Measurements from ENCODE around the gene PDLIM5.
A peak's percentile ranks its signal among the peaks of the same experiment; 100 is the strongest.

Gene PDLIM5

DNA sequence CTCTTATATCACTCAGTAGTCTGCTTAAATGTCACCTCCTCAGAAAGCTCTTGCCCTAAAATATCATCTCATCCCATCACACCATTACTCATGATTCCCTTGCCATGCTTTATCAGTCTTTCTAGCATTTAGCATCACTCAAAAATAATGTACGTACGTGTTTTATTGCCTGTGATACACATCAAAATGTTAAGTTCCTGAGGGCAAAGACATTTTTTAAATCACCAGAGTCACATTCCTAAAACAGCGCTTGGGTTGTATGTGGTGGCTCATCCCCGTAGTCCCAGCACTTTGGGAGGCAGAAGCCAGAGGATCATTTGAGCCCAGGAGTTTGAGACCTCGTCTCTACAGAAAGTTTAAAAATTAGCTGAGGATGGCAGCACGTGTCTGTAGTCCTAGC lies 21.3 kb upstream of the PDLIM5 start:
- no peak for DNase-seq

DNA sequence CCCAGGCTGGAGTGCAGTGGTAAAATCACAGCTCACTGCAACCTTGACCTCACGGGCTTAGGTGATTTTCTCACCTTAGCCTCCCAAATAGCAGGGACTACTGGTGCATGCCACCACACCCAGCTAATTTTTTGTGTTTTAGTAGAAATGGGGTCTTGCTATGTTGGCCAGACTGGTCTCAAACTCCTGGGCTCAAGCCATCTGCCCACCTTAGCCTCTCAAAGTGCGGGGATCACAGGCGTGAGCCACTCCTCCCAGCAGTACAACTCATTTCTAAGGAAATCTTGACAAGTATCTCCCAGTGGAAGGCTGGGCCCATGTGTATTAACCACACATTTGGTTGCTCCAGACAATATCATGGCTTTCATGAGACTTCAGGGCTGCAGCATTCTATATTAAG lies 20.4 kb upstream of the PDLIM5 start:
- DNase-seq: no peak

DNA sequence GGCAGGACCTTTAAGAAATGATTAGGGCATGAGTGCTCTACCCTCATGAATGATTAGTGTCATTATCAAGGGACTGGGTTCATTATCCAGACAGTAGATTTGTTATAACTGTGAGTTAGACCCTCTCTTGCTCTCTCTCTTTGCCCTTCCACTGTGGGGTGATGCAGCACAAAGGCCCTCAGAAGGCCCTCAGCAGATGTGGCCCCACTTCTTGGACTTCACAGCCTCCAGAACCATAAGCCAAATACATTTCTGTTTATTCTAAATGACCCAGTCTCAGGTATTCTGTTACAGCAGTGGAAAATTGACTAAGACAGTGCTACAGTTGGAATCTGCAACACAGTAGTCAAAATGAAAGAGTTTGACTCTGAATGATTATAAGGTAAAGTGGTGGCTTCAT lies 17.2 kb upstream of the PDLIM5 start:
- DNase-seq: no peak

DNA sequence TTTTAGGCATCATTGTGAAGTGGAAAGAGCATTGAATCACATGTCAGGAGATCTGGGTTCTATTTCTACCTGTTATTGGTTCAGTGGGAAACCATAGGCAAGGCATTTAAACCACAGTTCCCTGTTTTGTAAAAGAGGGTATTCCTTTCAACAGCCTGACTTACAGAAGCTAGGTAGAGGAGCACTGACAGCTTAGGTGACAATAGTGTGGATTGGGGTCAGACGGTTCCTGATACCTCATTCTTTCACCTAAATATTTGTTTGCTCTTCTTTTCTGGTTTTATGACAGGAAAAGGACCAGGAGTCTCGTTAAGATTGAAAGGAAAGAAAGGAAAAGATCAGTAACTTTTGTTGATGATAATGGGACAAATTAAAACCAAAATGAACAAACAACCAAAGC lies 15.9 kb upstream of the PDLIM5 start:
- no peak for DNase-seq

DNA sequence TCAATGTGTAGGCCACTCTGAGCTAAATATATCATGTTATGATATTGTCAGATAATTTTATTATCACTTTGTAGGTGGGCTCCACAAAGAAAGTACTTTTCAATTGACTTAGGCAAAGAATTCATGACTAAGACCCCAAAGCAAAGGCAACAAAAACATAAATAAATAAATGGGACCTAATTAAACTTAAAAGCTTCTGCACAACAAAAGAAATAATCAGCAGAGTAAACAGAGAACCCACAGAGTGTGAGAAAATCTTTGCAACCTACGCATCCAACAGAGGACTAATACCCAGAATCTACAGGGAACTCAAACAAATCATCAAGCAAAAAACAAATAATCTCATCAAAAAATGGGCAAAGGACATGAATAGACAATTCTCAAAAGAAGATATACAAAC lies 15.2 kb upstream of the PDLIM5 start:
- DNase-seq: no peak

DNA sequence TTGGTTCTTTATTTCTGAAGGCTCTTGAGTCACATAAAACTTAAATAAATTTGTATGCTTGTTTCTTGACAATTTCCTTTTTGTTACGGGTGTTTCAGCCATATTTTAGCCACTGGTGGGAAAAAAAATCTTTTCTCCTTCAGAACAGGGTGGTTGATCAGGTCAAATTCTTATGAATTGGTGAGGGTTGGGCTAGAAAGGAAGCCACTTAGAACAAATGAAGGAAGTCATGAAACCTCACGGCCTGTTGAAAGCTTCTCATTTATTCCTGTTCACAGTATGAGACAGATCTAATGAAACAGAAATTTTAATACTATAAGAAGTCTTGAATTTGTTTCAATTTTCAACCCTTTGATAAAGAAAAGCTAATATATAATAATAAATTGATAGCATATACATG lies 12.1 kb upstream of the PDLIM5 start:
- DNase-seq: no peak

DNA sequence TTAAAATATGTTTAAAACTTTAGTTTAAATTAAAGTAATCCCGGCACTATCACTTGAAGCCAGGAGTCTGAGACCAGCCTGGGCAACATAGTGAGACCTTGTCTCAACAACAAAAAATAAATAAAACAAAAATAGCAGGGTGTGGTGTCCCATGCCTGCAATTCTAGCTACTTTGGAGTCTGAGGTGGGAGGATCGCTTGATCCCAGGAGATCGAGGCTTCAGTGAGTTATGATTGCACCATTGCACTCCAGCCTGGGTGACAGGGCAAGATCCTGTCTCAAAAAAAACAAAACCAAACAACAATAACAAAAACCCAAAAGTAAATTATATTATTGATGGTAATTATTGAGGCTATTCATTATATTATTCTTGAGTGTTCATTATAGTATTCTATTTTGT lies 9.9 kb upstream of the PDLIM5 start:
- no peak for DNase-seq

DNA sequence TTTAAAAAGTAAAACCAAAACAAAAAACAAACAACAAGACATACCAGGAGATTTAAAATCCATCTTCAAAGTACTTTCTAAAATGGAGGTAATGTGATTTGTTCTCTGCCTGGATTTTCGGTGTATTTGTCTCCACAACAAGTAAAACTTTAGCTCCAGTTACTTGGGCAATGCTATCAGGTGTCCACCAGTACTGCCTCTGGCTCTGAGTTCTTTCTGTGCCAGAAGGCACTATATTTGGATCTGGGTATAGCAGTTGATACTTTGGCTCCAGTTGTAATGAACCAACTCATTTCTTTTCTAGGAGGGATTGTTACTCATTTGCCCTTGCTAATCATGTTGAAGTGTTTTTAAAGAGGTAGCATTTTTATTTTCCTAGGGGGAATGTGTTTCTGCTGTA lies 9.5 kb upstream of the PDLIM5 start:
- no peak for DNase-seq

DNA sequence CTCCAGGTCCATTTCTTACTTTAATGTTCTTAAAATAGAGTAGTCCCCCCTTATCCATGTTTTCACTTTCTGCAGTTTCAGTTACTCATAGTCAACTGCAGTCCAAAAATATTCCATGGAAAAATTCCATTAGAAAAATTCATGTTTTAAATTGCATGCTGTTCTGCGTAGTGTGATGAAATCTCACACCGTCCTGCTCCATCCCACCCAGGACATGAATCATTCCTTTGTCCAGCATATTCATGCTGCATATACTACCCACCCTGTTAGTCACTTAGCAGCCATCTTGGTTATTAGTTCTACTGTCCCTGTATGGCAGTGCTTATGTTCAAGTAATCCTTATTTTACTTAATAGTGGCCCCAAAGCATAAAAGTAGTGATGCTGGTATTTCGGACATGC lies 5.4 kb upstream of the PDLIM5 start:
- DNase-seq: no peak

DNA sequence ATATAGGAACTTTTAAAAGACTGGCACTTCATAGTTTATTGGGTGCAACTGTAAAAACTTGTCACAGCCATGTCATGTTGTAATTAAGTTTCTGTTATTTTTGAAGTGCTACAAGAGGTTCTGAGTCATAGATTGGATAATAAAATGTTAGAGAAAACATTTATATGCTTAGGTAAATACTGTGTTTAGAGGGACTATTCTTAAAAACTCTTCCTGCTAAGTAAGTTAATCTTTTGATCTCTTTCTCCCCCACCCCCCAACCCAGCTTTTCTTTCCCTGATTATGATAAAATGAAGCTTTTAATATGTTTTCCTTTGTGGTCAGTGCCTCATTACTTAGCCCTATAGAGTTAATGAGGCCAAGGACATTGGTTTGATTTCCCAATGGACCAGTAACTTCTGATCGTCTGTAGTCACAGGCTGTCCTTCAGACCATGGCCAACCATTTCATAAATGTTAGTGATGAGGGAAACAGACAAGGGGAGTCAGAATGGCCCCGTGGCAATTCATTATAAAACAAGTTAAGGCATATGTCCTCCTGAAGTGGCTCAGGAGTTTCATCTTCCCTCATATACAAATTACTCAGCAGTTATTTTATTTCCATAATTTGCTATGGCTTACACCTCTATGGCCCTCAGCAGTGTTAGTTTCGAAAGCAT lies 3.9 kb upstream of the PDLIM5 start:
- no peak for DNase-seq

DNA sequence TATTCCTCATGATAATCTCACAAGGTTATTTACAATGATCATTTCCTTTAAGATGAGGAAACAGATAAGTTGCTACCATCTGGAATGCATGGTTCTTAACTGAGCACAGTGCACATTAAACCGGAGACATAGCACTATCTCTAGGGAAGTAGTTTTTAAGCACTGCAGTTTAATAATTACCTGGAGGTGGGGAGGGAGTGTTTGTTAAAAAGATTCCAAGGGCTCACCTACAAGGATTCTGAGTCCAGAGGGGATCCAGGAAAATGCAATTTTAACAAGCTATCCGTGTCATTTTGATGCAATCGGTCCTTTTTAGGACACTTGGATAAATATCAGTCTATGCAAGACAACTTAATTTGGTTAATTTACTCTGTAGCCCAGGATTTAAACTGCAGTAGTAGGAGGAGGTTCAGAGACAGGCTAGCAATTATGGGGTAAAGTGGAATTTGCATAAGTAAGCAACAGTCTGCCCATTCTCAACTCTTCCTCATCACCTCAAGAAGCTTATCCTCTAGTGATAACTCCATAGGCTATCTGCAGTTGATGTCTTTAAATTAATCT lies 2.8 kb upstream of the PDLIM5 start:
- no peak for DNase-seq

DNA sequence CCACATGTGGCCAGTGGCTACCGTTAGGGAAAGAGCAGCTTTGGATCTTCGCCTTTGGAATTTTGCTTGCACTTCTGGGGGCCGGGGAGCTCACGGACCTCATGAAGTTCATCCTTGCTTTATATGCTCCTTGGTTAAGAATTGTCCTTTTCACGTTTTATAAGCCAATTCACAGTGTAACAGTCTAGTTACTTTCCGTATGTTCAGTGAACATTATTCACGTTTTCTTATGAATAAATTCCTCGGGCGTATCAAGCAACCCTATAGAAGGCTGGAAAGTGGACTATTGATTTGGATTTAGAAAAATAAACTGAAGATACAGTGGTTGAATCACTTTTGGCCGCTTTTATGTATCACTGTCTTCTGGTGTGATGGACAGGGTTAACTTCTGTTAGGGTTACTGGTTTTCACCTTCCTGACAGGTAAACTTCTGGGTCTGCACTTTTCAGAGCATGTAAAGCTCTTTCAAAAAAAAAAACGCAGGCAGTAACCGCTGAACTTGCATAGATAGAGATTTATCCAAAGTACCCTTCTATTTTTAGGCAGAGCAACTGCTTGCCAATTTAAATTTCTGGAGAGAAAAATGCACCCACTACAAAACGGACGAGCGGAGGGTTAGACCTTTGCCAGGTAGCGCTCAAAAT lies 569 bp upstream of the PDLIM5 start:
- no peak for DNase-seq

DNA sequence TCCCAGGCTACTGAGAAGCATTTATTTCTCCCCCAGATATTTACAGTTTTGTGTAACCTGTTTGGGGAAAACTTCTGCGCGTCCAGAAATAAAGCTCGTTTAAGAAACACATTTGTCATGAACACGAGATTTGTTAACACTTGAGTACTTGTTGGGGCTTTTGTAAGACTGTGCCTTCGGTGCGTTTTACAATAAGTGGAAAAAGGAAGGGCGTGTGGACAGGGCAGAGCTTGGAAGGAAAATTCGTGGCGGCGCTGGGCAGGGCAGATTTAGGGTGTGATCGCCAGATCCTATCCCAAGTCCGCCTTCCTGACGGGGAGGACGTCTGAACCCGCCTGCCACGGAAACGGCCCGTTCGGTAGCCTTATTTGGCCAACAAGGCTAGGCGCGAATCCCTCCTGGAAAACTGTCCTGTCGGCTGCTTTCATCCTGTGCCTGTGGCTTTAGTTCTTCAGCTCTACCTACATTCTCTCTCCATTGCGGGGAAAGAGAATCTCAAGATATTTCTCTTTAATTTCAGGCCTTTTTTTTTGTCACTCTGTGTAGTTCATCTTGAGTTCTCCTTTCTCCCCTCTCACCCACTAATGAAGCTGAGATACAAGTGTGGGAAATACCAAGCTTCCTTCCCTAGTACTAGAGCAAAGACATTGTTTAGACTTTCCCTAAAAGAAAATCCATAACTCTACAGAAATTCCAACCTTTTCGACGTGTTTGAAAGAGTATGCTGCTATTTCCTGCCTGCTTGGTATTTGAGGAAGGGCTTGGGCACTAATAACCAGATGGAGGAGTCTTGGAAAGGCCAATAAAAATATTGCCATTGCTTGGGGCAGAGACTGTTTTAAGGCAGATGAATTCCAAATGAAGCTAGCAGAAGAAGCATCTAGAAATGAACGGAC lies 982 bp downstream of the PDLIM5 start:
- DNase-seq: peak; percentile 27

DNA sequence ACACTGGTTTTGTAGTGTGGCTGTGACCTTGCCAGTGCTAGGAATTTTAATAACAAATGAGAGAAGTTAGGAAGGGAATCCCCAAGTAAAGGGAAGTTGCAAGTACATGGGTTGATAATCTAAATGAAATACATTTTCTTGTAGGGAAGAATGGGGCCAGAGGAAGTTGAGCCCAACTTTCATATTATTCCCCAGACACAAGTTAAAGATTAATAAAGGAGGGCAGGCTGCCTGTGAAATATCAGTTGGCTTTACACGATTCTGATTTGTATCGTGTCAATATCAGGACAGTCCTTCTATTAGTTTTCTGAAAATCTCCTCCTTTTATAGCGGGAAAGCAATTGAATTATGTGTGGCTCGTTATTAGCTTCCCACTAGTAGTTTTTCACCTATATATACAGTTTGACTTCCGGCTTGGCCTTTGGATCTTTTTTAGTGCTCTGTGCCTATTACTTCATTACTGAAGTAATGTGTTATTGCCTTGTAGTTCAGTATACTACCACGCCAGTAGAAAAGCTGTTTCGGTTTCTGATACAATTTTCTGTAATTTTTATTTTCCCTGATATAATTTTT lies 1.7 kb downstream of the PDLIM5 start:
- no peak for DNase-seq

DNA sequence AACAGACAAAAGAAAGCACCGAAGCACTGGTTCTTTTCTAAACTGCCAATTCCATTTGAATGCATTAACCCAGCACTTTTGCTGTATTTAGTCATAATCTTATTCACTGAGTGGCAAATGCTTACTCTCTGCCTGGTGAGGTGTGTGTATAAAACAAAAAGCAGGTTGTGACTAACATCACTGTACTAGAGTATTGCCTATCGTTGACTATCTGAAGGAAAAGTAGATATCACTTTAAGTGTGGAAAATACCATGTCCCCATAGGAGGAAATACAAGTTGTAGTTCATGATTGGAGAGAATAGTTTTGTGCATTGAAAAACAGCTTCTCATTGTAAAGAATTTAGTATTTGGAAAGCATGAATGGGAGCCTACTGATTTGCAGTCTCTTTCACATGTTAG lies 2.7 kb downstream of the PDLIM5 start:
- no peak for DNase-seq

DNA sequence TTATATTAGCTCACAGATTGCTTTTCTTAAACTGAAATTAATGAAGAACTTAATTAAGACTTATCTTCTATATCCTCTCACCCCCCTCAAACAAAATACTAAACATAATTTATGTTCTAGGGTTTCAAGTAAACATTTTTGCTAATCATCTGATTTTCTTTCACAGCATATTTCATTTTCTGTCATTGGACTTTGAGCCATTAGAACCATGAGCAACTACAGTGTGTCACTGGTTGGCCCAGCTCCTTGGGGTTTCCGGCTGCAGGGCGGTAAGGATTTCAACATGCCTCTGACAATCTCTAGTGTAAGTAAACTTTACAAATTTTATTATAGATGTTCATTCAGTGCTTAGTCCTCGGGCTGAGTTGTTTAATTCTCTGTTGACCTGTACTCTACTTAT lies 3.3 kb downstream of the PDLIM5 start:
- DNase-seq: no peak

DNA sequence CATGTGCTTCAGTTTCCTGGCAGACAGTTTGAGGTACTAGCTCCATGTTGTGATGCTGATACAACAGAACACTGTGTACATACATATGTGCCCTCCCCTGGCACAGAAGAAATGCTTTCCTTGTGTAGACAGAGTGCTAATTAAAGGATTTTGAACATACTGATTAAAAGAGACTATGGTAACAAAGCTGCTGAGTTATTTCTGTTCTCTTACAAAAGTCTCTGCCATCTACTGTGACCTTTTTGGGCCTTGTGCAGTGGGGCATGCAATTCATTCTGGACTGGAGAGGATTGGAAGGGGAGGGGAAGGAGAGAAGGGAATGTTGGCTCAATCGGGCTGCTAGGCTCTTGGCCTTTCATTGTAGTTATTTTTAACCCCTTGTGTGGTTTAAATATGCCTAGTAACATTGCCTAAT lies 6.0 kb downstream of the PDLIM5 start:
- no peak for DNase-seq

DNA sequence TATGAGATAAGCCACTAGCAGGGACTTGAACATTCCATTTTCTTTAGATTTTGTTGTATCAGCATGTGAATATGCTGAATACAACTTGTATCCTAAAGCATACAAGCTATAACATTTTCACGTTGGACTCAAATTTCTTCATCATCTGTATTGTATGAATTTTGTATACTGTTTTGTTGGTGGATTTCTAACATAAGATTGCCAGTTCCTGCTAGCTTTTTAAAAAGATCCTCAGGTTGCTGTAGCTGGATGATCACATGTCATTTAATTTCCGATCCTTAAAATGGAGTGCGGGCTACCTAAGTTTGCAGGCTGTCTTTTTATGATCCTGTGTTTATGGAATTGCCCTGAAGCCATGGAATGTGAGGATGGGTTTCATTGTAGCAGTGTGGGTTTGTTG lies 6.9 kb downstream of the PDLIM5 start:
- DNase-seq: no peak

DNA sequence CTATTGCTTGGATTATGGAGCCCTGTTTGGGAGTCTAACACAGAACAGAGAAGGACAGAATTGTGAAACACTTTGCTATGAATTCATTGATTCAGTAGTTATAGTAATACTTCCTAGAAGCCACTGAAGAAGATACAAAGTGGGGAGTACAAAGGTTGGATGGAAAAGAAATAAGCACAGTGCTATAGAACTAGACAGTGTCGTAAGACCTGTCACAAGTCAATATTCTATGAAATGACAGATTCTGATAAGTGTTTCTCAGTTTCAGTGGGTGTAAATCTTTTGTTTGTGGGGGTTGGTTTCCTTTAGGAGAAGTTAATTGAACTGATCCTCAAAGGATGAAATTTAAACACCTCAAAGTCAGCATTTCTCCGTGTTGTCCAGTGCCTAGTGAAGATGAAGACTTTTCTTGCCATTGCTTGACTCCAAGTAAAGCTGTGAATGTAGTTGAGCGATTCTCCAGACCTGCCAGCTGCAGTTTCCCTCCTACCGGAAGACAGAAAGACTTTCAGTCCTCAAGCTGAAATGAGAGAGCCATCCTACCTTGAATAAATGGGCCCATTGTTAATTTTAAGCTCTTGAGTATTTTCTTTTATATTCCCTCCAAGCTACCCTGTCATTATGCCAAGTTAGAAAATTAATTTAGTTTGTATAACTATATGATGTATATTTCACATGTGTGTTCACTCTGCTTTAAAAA lies 7.9 kb downstream of the PDLIM5 start:
- no peak for DNase-seq

DNA sequence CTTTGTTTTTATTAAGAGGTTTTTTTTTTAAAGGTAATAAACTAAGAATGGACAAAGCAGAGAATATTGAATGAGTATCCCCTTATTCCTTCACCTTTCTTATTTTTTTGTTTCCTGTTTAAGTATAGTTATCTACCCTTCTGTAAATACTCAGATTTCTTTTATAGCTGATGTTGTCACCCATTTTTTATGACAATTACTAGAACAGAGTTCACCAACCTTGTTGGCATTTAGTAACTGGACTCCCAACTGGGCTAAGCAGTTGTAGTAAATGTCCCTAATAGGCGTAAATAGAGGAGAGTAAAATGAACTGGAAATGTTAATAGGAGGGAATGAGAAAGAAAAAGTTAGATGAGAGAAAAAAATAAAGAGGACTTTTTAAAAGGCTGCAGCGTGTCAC lies 9.8 kb downstream of the PDLIM5 start:
- no peak for DNase-seq

DNA sequence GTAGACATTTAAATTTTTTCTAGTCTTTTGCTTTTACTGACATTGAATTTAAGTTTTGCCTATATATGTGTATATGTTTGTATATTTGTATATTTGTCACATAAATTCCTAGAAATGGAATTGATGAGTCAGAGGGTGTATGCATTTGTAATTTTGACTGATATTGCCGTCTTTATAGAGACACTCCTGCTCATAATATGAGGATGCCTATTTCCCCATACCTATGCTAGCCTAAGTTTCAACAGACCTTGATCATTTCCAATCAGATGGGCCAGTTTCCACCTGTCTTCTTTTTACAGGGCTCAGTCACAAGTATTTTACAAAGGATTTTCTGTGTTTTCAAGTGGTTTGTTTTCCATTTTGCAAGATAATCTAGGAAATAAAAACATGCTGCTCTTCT lies 10.8 kb downstream of the PDLIM5 start:
- no peak for DNase-seq

DNA sequence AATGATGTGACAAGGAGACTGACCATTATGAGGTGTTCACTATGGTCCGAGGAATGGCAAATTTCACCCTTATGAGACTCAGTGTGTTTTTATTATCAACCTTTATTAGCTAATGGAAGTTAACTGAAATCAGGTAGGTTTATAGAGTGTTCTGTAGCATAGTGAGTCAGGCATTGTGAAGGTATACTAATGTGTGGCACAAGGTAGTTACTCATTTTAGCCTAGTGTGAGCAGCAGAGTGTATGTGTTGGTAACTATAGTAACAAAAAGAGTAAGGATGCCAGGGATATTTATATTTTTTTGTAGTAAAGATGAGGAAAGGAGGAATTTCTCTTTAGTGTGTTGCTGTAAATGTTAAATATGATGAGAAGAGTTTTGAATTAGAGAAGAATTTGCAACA lies 12.0 kb downstream of the PDLIM5 start:
- no peak for DNase-seq

DNA sequence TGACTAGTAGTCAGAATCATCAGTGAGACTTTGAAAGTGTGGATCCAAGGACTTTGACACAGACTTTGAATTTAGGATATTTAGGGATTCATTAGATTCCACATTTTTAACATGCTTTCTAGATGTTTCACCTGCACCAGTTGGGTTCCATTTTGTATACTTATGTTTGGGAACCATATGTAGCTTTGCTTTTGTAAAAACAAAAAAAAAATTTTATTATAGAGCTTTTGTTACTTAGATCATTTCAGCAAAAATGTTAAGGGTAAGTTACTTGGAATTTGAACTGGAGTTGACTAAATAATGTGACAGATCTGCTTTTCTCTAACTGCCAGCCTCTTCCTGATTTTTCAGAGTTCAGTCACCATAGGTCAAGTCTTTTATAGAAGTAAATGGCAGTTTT lies 14.6 kb downstream of the PDLIM5 start:
- DNase-seq: no peak
